Smooth muscle cell (in vitro differentiated cells): Measurements from ENCODE around the gene SMG1. TPM values are rescaled to one million over a fixed set of nuclear protein-coding genes. Genes with fewer than 3 reads are reported as not detected.
"Not testable (repeated sequence)": the region's sequence is repeated elsewhere in the genome, so short reads cannot be mapped to it uniquely, and the experiment has no call there.

Experiments used
- DNase-seq: peaks from one replicate; lab custom pipeline; 2025; ENCODE audit not compliant: unreplicated experiment; lab: John Stamatoyannopoulos, UW
- H2AFZ ChIP-seq: fragments of 200-600 bp; sonication (generic); 2 replicates; pipeline ENCODE4 v1.6.0; 2016; ENCODE audit warnings: antibody characterized with exemption, low read depth, mild to moderate bottlenecking
- H3F3A ChIP-seq: fragments of 200-600 bp; sonication (generic); 2 replicates; pipeline ENCODE4 v1.6.0; 2017; ENCODE audit warnings: antibody characterized with exemption, low read depth
- H3K27ac ChIP-seq: fragments of 200-600 bp; sonication (generic); 2 replicates; pipeline ENCODE4 v1.5.1; 2016; ENCODE audit warnings: low read depth, mild to moderate bottlenecking
- H3K27me3 ChIP-seq: fragments of 200-600 bp; sonication (generic); 2 replicates; pipeline ENCODE4 v1.6.1; 2016; ENCODE audit warnings: low read depth, mild to moderate bottlenecking
- H3K36me3 ChIP-seq: fragments of 200-600 bp; sonication (generic); 2 replicates; pipeline ENCODE4 v1.5.1; 2016; ENCODE audit warnings: low read depth
- H3K4me1 ChIP-seq: fragments of 200-600 bp; sonication (generic); 2 replicates; pipeline ENCODE4 v1.5.1; 2016; ENCODE audit warnings: low read depth
- H3K4me2 ChIP-seq: fragments of 200-600 bp; sonication (generic); 2 replicates; pipeline ENCODE4 v1.6.0; 2016; ENCODE audit warnings: mild to moderate bottlenecking
- H3K4me3 ChIP-seq: fragments of 200-600 bp; sonication (generic); 2 replicates; pipeline ENCODE4 v1.5.1; 2016; ENCODE audit warnings: mild to moderate bottlenecking
- H3K79me2 ChIP-seq: fragments of 200-600 bp; sonication (generic); 2 replicates; pipeline ENCODE4 v1.6.0; 2016; ENCODE audit warnings: low read depth, mild to moderate bottlenecking
- H3K9ac ChIP-seq: fragments of 200-600 bp; sonication (generic); 2 replicates; pipeline ENCODE4 v1.6.0; 2016; ENCODE audit warnings: low read depth
- H3K9me3 ChIP-seq: fragments of 200-600 bp; sonication (generic); replicated peaks from 2 replicates; pipeline ENCODE4 v1.5.1; 2016; ENCODE audit warnings: low read depth
- H4K20me1 ChIP-seq: fragments of 200-600 bp; sonication (generic); 2 replicates; pipeline ENCODE4 v1.6.0; 2016; ENCODE audit warnings: low read depth
- WGBS: methylation state at CpG from one replicate; pipeline ENCODE4 v1.1.7; 2016; ENCODE audit warnings: low lambda C conversion rate; 5-methylcytosine and 5-hydroxymethylcytosine counted together
- polyA plus RNA-seq: library from polyadenylated mRNA; unstranded; fragments of >200 nt; fragmentation: Nextera tagmentation; extraction: Ambion mirVana; gene quantifications from 2 replicates; pipeline ENCODE4 v1.2.1, GENCODE V29; 2016
- total RNA-seq: library from RNA; depleted of rRNA; stranded (reverse); fragments of >200 nt; gene quantifications from 2 replicates; pipeline ENCODE4 v1.2.3, GENCODE V29; 2014

The SMG1 gene
- total and polyA plus RNA-seq, 2 experiments from 2014 or later, result 4.9 to 45.4 TPM

GRCh38 chr16:18923124-18923523 lies 3.1 kb downstream of the SMG1 start:
- not testable (repeated sequence) for H3F3A ChIP-seq, H3K4me3 ChIP-seq, H3K9ac ChIP-seq, H3K27me3 ChIP-seq, H3K9me3 ChIP-seq, H3K36me3 ChIP-seq, H3K27ac ChIP-seq, H2AFZ ChIP-seq, DNase-seq, H3K4me2 ChIP-seq
- WGBS, result 84% methylated on average over 8 of the region's 8 CpGs
- H3K79me2 ChIP-seq, result peaks cover 77% of the 10 kb centered on the region
- peaks cover 74% of the 10 kb centered on the region for H4K20me1 ChIP-seq
- H3K4me1 ChIP-seq, result peaks cover 15% of the 10 kb centered on the region

GRCh38 chr16:18909585-18909984 lies 16.6 kb downstream of the SMG1 start:
- Histone ChIP-seq H3K79me2 (peaks cover 98% of the 10 kb centered on the region), H4K20me1 (peaks cover 94% of the 10 kb centered on the region)
- not testable (repeated sequence) for H3K27ac ChIP-seq, H3K9me3 ChIP-seq, H3K4me1 ChIP-seq, H3K36me3 ChIP-seq, H3K27me3 ChIP-seq, DNase-seq, H3F3A ChIP-seq, H3K4me3 ChIP-seq, H3K9ac ChIP-seq, H2AFZ ChIP-seq, H3K4me2 ChIP-seq
- WGBS, result 92% methylated on average over 2 of the region's 2 CpGs

GRCh38 chr16:18908716-18909115 lies 17.5 kb downstream of the SMG1 start:
- not testable (repeated sequence) for H2AFZ ChIP-seq, H3K36me3 ChIP-seq, DNase-seq, H3K9ac ChIP-seq, H3K27me3 ChIP-seq, H3K4me3 ChIP-seq, H3K4me2 ChIP-seq, H3F3A ChIP-seq, H3K4me1 ChIP-seq, H3K9me3 ChIP-seq, H3K27ac ChIP-seq
- Histone ChIP-seq H4K20me1 (peaks cover 95% of the 10 kb centered on the region), H3K79me2 (peaks cover 98% of the 10 kb centered on the region)
- WGBS, result 95% methylated on average over 12 of the region's 12 CpGs

- not testable (repeated sequence) for H3F3A ChIP-seq, H3K4me1 ChIP-seq, H3K9ac ChIP-seq, H3K36me3 ChIP-seq, H3K4me2 ChIP-seq, H3K4me3 ChIP-seq, H2AFZ ChIP-seq, DNase-seq, H3K27me3 ChIP-seq, H3K9me3 ChIP-seq, H3K27ac ChIP-seq
- Histone ChIP-seq H4K20me1 (peaks cover 96% of the 10 kb centered on the region), H3K79me2 (peaks cover 88% of the 10 kb centered on the region)
- WGBS, result 94% methylated on average over 7 of the region's 7 CpGs
Measured at GRCh38 chr16:18902778-18903177, 23.4 kb downstream of the SMG1 start.

GRCh38 chr16:18902044-18902443 lies 24.2 kb downstream of the SMG1 start:
- H3K4me2 ChIP-seq, H2AFZ ChIP-seq, H3F3A ChIP-seq, H3K27ac ChIP-seq, H3K9me3 ChIP-seq, H3K9ac ChIP-seq, H3K27me3 ChIP-seq, H3K4me1 ChIP-seq, H3K4me3 ChIP-seq, DNase-seq, H3K36me3 ChIP-seq: not testable (repeated sequence)
- H3K79me2 ChIP-seq, result peaks cover 87% of the 10 kb centered on the region
- 98% methylated on average over 3 of the region's 3 CpGs for WGBS
- peaks cover 96% of the 10 kb centered on the region for H4K20me1 ChIP-seq

GRCh38 chr16:18901194-18901593 lies 25.0 kb downstream of the SMG1 start:
- Histone ChIP-seq H3K79me2 (peaks cover 86% of the 10 kb centered on the region), H4K20me1 (peaks cover 94% of the 10 kb centered on the region)
- H2AFZ ChIP-seq, H3K4me3 ChIP-seq, H3K9ac ChIP-seq, H3K4me2 ChIP-seq, H3K9me3 ChIP-seq, H3K4me1 ChIP-seq, H3F3A ChIP-seq, H3K27me3 ChIP-seq, H3K27ac ChIP-seq, DNase-seq, H3K36me3 ChIP-seq: not testable (repeated sequence)
- WGBS, result 95% methylated on average over 1 of the region's 1 CpG

- H2AFZ ChIP-seq, H3F3A ChIP-seq: not testable (repeated sequence)
Measured at GRCh38 chr16:18884456-18884855, 41.8 kb downstream of the SMG1 start.

GRCh38 chr16:18877734-18878133 lies 48.5 kb downstream of the SMG1 start:
- not testable (repeated sequence) for H3K4me1 ChIP-seq

More at GRCh38 chr16:18884456-18884855, 41.8 kb downstream of the SMG1 start:
- not testable (repeated sequence) for H3K9me3 ChIP-seq, H3K4me3 ChIP-seq, H3K9ac ChIP-seq, H3K27ac ChIP-seq, H3K4me1 ChIP-seq, H3K4me2 ChIP-seq, H4K20me1 ChIP-seq, H3K27me3 ChIP-seq, H3K79me2 ChIP-seq, H3K36me3 ChIP-seq, DNase-seq
- WGBS, result 97% methylated on average over 2 of the region's 2 CpGs

GRCh38 chr16:18877259-18877658 lies 48.9 kb downstream of the SMG1 start:
- not testable (repeated sequence) for H3K4me2 ChIP-seq, H3K27ac ChIP-seq, H4K20me1 ChIP-seq, H3K9ac ChIP-seq, H3K79me2 ChIP-seq, H3K27me3 ChIP-seq, H3F3A ChIP-seq, H3K4me3 ChIP-seq, H3K4me1 ChIP-seq, H3K9me3 ChIP-seq, DNase-seq, H3K36me3 ChIP-seq, H2AFZ ChIP-seq
- 75% methylated on average over 4 of the region's 4 CpGs for WGBS

More at GRCh38 chr16:18877734-18878133, 48.5 kb downstream of the SMG1 start:
- H3K36me3 ChIP-seq, H3F3A ChIP-seq, H3K27me3 ChIP-seq, H4K20me1 ChIP-seq, H3K79me2 ChIP-seq, H3K4me2 ChIP-seq, H2AFZ ChIP-seq, H3K27ac ChIP-seq, H3K4me3 ChIP-seq, DNase-seq, H3K9ac ChIP-seq, H3K9me3 ChIP-seq: not testable (repeated sequence)
- 98% methylated on average over 4 of the region's 4 CpGs for WGBS
